Subcutaneous adipose tissue (tissue), 4 donors: ENCODE measurements around the gene CLMP. TPM values are rescaled to one million over a fixed set of nuclear protein-coding genes. Genes with fewer than 3 reads are reported as not detected.

Source experiments
- CTCF ChIP-seq: fragments of 450-650 bp; IDR thresholded peaks from one replicate; pipeline ENCODE4 v1.5.1; 2016; ENCODE audit warnings: low read depth, mild to moderate bottlenecking, control low read depth, antibody characterized with exemption, moderate library complexity
- total RNA-seq, 4 donors: library from RNA; depleted of rRNA; stranded (reverse); fragments of >200 nt; gene quantifications; one replicate each; pipeline ENCODE4 v1.1.0, GENCODE V29; 2016

The CLMP gene
- total RNA-seq, 4 donors from 2014 or later: 201 to 240 (median 209) TPM

GRCh38 chr11:123104697-123105096 lies 90.4 kb downstream of the CLMP start:
- TF ChIP-seq CTCF: no peak

GRCh38 chr11:123103326-123103980 lies 91.6 kb downstream of the CLMP start:
- TF ChIP-seq CTCF: no peak

GRCh38 chr11:123100379-123101085 lies 94.5 kb downstream of the CLMP start:
- TF ChIP-seq CTCF: no peak

- TF ChIP-seq CTCF: no peak
Observed at GRCh38 chr11:123098990-123099389, 96.1 kb downstream of the CLMP start.

- no peak for TF ChIP-seq CTCF
Observed at GRCh38 chr11:123093739-123094138, 101.3 kb downstream of the CLMP start.

- TF ChIP-seq CTCF: no peak
Observed at GRCh38 chr11:123091506-123091905, 103.5 kb downstream of the CLMP start.

GRCh38 chr11:123086305-123086704 lies 108.7 kb downstream of the CLMP start:
- no peak for TF ChIP-seq CTCF
